Small intestine (tissue), 7 donors: ENCODE data around the gene VAPA. TPM values are rescaled to one million over a fixed set of nuclear protein-coding genes. Genes with fewer than 3 reads are reported as not detected.

Experiments
- DNase-seq, 2 donors: peaks; one replicate each; pipeline versions ENCODE4 v3.0.0 to v3.0.0-alpha.2; 2013
- FAIRE-seq: peaks from 2 replicates; lab custom pipeline; 2012; peaks lifted over from hg19 to GRCh38; lab: Jason Lieb, UNC
- H3K27ac ChIP-seq, 3 donors: one replicate each; pipeline ENCODE4 v1.5.1; 2013; ENCODE audit warnings: low read length in 2 of 3, mild to moderate bottlenecking in 2 of 3, control low read depth in 1 of 3, inconsistent platforms in 1 of 3, low read depth in 1 of 3, moderate library complexity in 1 of 3
- H3K27me3 ChIP-seq, 3 donors: one replicate each; pipeline ENCODE4 v1.6.1; 2013; ENCODE audit warnings: low read length in 3 of 3, inconsistent platforms in 1 of 3; ENCODE audit not compliant: control insufficient read depth in 3 of 3, insufficient read depth in 3 of 3
- H3K36me3 ChIP-seq, 3 donors: one replicate each; pipeline ENCODE4 v1.6.1; 2013; ENCODE audit warnings: low read length in 3 of 3, inconsistent platforms in 1 of 3, low read depth in 1 of 3, mild to moderate bottlenecking in 1 of 3, moderate library complexity in 1 of 3; ENCODE audit not compliant: control insufficient read depth in 3 of 3, insufficient read depth in 2 of 3
- H3K4me1 ChIP-seq, 3 donors: one replicate each; pipeline ENCODE4 v1.6.1; 2013; ENCODE audit warnings: low read length in 2 of 3, inconsistent platforms in 1 of 3, low read depth in 1 of 3, mild to moderate bottlenecking in 1 of 3, moderate library complexity in 1 of 3; ENCODE audit not compliant: control insufficient read depth in 3 of 3, insufficient read depth in 2 of 3
- H3K4me3 ChIP-seq, 3 donors: one replicate each; pipeline ENCODE4 v1.5.1; 2013; ENCODE audit warnings: low read length in 3 of 3, control low read depth in 1 of 3, inconsistent platforms in 1 of 3, low read depth in 1 of 3, mild to moderate bottlenecking in 1 of 3, moderate library complexity in 1 of 3
- H3K9me3 ChIP-seq, 2 donors: one replicate each; pipeline ENCODE4 v1.6.1; 2013; ENCODE audit warnings: low read depth in 1 of 2, low read length in 1 of 2; ENCODE audit not compliant: control insufficient read depth in 2 of 2, insufficient read depth in 1 of 2
- WGBS, 3 donors: extraction: QIAGEN DNeasy Blood & Tissue Kit; methylation state at CpG; one replicate each; pipeline ENCODE4 v1.1.7; 2013; 5-methylcytosine and 5-hydroxymethylcytosine counted together
- polyA plus RNA-seq, 4 donors: library from polyadenylated mRNA; stranded (reverse) in 3 of 4; unstranded in 1 of 4; fragments of 200-250 nt in 3 of 4; fragments of 120-200 nt in 1 of 4; gene quantifications; one replicate each; pipeline versions ENCODE4 v1.2.1 to v1.2.3, GENCODE V29; 2013
- donor health status: healthy with polysubstance abuse.
- donor health status: control.
- donor health status: control.
- donor health status: Bipolar disorder and iron deficiency.
- donor health status: healthy.

Gene VAPA
- polyA plus RNA-seq, 4 donors: 129 to 229 (median 163) TPM

DNA sequence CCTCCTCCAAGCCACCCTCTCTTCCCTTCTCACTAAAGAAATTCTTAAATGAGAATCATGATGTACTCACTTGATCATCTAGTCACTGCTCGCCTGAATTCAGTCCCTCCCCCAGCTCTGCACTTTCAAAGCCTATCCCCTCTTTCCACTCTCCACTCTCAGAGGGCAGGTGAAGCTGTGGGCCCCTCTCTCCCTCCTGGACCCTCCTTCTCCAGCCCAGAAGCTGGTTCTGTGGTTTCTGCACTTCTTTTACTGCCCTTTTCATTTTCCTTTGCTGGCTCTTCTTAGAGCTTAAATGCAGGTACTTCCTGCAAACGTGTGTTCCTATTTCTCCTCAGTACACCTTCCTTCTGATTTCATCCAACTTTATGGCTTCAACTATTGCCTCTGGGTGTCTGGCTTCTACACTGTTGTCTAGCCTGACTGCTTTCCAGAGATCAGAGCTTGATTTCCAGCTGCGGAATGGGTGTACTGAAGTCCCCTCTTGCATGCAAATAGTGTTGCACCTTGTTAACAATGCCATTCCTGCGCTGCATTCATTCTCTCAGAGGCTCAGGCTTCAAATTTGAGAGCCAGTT lies 43.3 kb upstream of the VAPA start:
- H3K36me3 ChIP-seq: no peaks in the 10 kb centered on the region
- H3K9me3 ChIP-seq: peaks cover 0 to 14% of the 10 kb centered on the region in 2 donors
- FAIRE-seq (no peak), DNase-seq (peak; percentile 7 to 51)
- no peaks in the 10 kb centered on the region for H3K27me3 ChIP-seq
- H3K4me1 ChIP-seq: peaks cover 3 to 33% (median 9%) of the 10 kb centered on the region in 3 donors
- WGBS, 3 donors: 67 to 71% (median 69%) methylated on average over 4 of the region's 4 CpGs
- peak overlapping the region in 1 of 3 donors; percentile 83 for H3K27ac ChIP-seq
- no peak overlapping the region for H3K4me3 ChIP-seq

DNA sequence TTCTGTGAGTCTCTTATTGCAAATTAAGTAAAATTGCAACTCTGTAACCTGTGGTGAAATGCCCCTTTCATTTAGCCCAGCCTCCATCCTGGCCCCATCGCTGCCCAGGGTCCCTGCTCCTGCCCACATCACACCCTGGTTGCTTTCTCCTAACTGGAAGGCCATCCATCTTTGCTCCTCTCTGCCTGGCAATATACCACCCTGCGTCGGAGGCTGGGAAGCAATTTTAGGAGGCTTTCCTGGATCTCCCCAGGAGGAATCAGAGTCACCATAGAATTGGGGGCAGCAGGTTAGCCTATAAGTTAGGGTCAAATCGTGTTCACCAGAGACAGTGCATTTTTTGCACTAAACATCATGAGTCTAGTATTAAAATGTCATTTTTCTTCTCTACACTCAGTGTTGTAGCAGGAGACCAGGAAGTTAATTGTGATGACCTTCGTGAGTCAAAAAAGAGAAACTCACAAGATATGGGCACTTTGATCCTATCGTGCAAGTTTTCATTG lies 42.5 kb upstream of the VAPA start:
- H3K4me3 ChIP-seq: no peak overlapping the region
- peaks cover 3 to 37% (median 9%) of the 10 kb centered on the region in 3 donors for H3K4me1 ChIP-seq
- no peaks in the 10 kb centered on the region for H3K27me3 ChIP-seq
- no peaks in the 10 kb centered on the region for H3K36me3 ChIP-seq
- peak overlapping the region in 1 of 3 donors; percentile 83 for H3K27ac ChIP-seq
- WGBS, 3 donors: 80 to 83% (median 81%) methylated on average over 6 of the region's 6 CpGs
- H3K9me3 ChIP-seq: peaks cover 0 to 6% of the 10 kb centered on the region in 2 donors
- no peak for DNase-seq
- FAIRE-seq: no peak

DNA sequence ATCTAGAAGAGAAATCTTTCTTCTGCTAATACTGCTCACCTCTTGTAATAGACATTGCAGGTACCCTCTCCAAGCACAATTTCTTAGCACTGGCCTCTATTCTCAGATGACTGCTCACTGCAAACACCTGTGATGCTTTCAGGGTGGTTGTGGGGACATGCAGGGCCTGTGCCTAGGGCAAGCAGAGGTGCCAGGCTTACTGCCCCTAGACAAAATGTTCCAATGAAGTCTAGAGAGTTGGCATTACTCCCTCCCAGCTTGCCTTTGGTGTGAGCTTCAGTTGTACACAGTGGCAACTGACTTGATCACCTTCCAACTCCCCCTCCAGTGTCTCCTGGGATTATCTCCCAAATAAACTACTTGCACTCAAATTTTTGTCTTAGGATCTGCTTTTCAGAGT lies 41.0 kb upstream of the VAPA start:
- Histone ChIP-seq H3K4me1 (peaks cover 3 to 49% (median 9%) of the 10 kb centered on the region in 3 donors), H3K9me3 (no peaks in the 10 kb centered on the region), H3K36me3 (no peaks in the 10 kb centered on the region), H3K27ac (no peak overlapping the region), H3K4me3 (no peak overlapping the region), H3K27me3 (no peaks in the 10 kb centered on the region)
- no peak for FAIRE-seq
- no peak for DNase-seq

DNA sequence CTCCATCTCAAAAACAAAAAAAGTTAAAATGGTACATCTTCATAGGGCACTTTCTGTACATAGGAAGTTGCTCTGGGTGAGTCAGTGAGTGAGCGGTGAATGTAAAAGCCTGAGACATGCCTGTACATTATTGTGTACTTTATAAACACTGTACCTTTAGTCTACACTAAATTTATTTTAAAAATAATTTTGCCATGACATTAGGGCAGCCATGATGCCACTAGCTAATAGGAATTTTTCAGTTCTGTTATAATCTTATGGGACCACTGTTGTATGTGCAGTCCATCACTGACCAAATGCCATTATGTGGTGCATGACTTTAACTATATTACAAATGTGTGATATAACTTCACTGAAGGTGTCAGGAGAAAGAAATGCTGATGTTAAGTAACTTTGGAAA lies 39.1 kb upstream of the VAPA start:
- no peak for FAIRE-seq

GRCh38 chr18:9876212-9876866 lies 37.5 kb upstream of the VAPA start:
- Histone ChIP-seq H3K27me3 (no peaks in the 10 kb centered on the region), H3K36me3 (no peaks in the 10 kb centered on the region), H3K27ac (peak overlapping the region in 1 of 3 donors; percentile 86), H3K9me3 (no peaks in the 10 kb centered on the region), H3K4me3 (no peak overlapping the region), H3K4me1 (peaks cover 0 to 22% (median 0%) of the 10 kb centered on the region in 3 donors)
- DNase-seq (peak in 1 of 2 donors; percentile 30), FAIRE-seq (no peak)
- WGBS, 3 donors: 47 to 77% (median 68%) methylated on average over 2 of the region's 2 CpGs

More for the DNA sequence above, 39.1 kb upstream of the VAPA start:
- no peak for DNase-seq
- Histone ChIP-seq H3K27me3 (no peaks in the 10 kb centered on the region), H3K9me3 (no peaks in the 10 kb centered on the region), H3K4me3 (no peak overlapping the region), H3K4me1 (peaks cover 1 to 38% (median 7%) of the 10 kb centered on the region in 3 donors), H3K27ac (no peak overlapping the region), H3K36me3 (no peaks in the 10 kb centered on the region)
- 97 to 100% (median 100%) methylated on average over 1 of the region's 1 CpG for WGBS, 3 donors

DNA sequence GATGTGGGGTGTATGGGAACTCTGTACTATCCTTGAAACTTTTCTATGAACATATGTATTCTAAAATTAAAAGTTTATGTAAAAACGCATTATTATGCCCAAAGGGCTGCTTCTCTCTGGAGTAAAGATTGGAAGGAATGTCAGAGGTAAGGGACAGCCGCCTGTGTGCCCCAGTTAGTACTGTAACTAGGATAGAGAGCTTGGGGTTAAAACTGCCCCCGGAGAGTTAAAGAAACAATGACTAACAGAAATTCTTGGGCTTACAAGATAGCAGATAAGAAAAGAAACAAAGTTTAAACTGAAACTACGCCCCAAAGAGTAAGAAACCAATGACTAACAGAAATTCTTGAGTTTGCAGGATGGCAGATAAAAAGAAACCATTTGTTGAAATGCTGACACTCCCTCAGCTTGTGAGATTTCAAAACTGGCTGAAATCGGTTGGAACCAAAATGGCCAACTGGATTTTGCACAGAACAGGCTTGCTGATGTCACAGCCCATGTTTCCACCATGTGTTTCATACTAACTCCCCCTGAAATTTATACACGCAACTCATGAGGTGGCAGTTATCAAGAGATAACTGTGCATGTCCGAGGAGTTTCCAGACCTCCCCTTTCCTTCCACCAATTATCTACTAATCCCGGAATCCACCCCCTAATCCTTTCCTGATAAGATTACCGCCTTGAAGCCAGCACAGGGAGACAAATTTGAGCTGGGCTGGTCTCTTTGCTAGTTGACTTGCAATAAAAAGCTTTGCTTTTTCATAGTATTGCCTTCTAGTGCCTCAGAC lies 36.8 kb upstream of the VAPA start:
- Histone ChIP-seq H3K27me3 (no peaks in the 10 kb centered on the region), H3K36me3 (no peaks in the 10 kb centered on the region), H3K27ac (peak overlapping the region in 2 of 3 donors; percentile 4 to 86), H3K4me1 (peaks cover 0 to 21% (median 0%) of the 10 kb centered on the region in 3 donors), H3K4me3 (no peak overlapping the region), H3K9me3 (no peaks in the 10 kb centered on the region)
- 6 to 40% (median 27%) methylated on average over 9 of the region's 9 CpGs for WGBS, 3 donors
- FAIRE-seq (no peak), DNase-seq (peak; percentile 72 to 90)

DNA sequence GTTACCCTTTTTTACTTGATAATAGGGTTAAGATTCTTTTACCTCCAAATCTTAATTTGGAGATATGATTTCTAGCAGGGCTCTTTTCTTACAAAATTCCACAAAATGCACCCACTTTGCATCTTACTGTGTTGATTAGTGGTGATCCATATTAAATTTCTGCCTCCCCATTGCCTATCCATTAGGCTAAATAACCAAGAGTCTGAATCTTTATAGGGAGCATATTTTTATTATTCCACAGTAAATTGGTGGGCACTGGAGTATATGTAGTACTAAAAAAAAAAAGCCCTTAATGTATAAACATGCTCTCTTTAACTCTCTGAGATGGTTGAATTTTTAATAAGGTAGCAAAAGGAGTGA lies 36.2 kb upstream of the VAPA start:
- peaks cover 0 to 21% (median 0%) of the 10 kb centered on the region in 3 donors for H3K4me1 ChIP-seq
- no peak for DNase-seq
- FAIRE-seq: no peak

DNA sequence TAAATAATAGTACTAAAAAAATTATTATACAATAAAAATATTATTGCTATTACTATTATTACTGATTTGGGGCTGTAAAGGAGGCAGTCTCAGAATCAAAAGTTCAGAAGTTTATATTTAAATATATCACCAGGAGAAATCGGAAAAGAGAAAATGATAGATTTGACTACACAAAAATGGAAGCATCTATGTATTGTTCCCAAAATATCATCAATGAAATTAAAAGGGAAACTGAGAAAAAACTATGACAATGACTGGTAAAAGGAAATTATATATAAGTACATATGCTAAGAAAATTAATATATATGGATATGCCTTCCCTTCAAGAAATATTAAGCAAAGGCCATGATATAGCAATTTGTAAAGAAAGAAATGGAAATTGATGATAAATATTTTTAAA lies 35.7 kb upstream of the VAPA start:
- DNase-seq (no peak), FAIRE-seq (no peak)
- peak overlapping the region in 1 of 3 donors; percentile 86 for H3K27ac ChIP-seq
- no peak overlapping the region for H3K4me3 ChIP-seq
- no peaks in the 10 kb centered on the region for H3K36me3 ChIP-seq
- 86 to 95% (median 92%) methylated on average over 1 of the region's 1 CpG for WGBS, 3 donors
- H3K9me3 ChIP-seq: no peaks in the 10 kb centered on the region
- no peaks in the 10 kb centered on the region for H3K27me3 ChIP-seq
- H3K4me1 ChIP-seq: peaks cover 0 to 21% (median 0%) of the 10 kb centered on the region in 3 donors

More for the DNA sequence above, 36.2 kb upstream of the VAPA start:
- no peaks in the 10 kb centered on the region for H3K9me3 ChIP-seq
- no peaks in the 10 kb centered on the region for H3K36me3 ChIP-seq
- H3K4me3 ChIP-seq: no peak overlapping the region
- H3K27ac ChIP-seq: peak overlapping the region in 1 of 3 donors; percentile 86
- H3K27me3 ChIP-seq: no peaks in the 10 kb centered on the region
